ENCODE measurements around the gene CCDC122.

GRCh38 chr13:43905435-43906031 is 26.0 kb upstream of the CCDC122 start:
- no peak for TF ChIP-seq POLR2AphosphoS5 (IDR thresholded peaks at IDR 0.05; ENCODE audit: low read depth, low read length)
- no peak for TF ChIP-seq PAX5 (IDR thresholded peaks at IDR 0.05; ENCODE audit: insufficient read depth, low read length, severe bottlenecking)

Data from GM12891 (cell line).